Measurements from ENCODE around the gene CXCL12.
A peak's percentile ranks its signal among the peaks of the same experiment; 100 is the strongest.

Gene CXCL12

GRCh38 chr10:44416021-44416771 lies 31.3 kb upstream of the CXCL12 start:
- no peak for TF ChIP-seq GATA1 (IDR thresholded peaks at IDR 0.05; ENCODE audit: low read depth, low read length)
- TF ChIP-seq POLR2A (IDR thresholded peaks at IDR 0.05; ENCODE audit: low read length), result no peak
- DNase-seq, result no peak

DNA sequence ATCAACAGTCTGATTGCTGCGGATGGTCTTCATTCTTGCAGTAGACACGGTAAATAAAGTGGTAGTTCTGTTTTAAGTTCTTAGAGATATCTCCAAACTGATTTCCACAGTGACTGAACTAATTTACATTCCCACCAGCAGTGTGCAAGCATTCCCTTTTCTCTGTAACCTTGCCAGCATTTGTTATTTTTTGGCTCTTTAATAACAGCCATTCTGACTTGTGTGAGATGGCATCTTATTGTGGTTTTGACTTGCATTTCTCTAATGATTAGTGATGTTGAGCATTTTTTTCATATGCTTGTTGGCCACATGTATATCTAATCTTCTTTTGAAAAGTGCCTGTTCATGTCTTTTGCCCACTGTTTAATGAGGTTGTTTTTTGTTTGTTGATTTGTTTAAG lies 30.2 kb upstream of the CXCL12 start:
- DNase-seq, result no peak
- TF ChIP-seq GATA1 (IDR thresholded peaks at IDR 0.05; ENCODE audit: low read depth, low read length), result no peak
- no peak for TF ChIP-seq POLR2A (IDR thresholded peaks at IDR 0.05; ENCODE audit: low read length)

DNA sequence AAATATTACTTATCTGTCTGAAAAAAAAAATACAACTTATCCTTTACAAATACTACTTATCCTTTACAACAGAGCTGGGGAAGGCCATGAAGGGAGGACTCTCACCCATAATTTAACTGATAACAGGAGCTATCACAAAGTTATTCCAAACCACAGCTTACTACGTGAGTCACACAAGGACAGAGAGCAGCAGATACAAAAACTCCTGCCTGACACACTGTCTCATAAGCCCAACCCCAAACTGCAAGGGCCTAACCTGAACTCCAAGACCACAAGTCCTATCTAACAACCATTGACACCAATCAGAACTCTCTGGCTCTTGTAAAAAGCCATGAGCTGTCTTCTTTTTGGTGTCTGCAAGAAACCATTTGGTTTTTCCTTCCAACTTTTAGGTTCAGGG lies 28.5 kb upstream of the CXCL12 start:
- peak in 1 of 2 experiments; percentile 33 for DNase-seq
- TF ChIP-seq POLR2A (IDR thresholded peaks at IDR 0.05; ENCODE audit: low read length) (no peak), GATA1 (IDR thresholded peaks at IDR 0.05; ENCODE audit: low read depth, low read length) (no peak)

GRCh38 chr10:44411251-44411650 lies 26.4 kb upstream of the CXCL12 start:
- no peak for TF ChIP-seq POLR2A (IDR thresholded peaks at IDR 0.05; ENCODE audit: low read length)
- no peak for TF ChIP-seq GATA1 (IDR thresholded peaks at IDR 0.05; ENCODE audit: low read depth, low read length)
- DNase-seq, result no peak

GRCh38 chr10:44404741-44405437 lies 20.0 kb upstream of the CXCL12 start:
- TF ChIP-seq POLR2A (IDR thresholded peaks at IDR 0.05; ENCODE audit: low read length), result no peak
- TF ChIP-seq GATA1 (IDR thresholded peaks at IDR 0.05; ENCODE audit: low read depth, low read length), result no peak
- no peak for DNase-seq

DNA sequence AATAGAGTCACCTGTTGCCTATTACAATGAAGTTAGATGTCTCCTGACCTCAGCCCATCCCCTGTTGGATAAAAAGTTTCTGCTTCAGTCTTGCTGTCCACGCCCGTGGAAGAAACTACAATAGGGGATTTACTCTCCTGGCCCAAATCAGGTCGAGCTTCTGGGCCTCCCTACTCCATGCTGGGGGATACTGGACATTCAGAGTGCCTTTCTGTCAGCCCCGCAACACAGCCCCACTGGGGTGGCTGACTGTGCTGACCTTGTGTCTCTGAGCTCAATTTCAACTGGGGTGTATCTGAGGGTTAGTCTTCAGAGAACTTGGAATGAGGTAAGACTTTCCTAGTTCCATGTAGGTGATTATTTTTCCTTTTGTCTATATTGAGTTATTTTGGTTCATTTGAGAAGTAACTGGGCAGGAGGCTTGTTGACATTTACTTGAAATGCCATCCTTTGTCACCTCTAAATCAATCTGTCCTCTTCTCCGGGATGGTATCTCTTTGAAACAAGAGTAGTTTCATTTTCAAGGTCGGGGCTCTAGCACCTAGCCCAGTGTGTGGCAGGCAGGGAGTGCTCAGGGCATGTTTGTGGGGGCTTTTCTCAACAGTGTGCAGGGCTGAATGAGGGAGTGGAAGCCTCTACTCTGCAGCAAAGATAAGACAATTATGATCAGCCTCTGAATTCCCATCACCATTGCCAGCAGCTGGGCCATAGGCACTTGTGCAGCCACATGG lies 17.7 kb upstream of the CXCL12 start:
- TF ChIP-seq GATA1 (IDR thresholded peaks at IDR 0.05; ENCODE audit: low read depth, low read length) (no peak), POLR2A (IDR thresholded peaks at IDR 0.05; ENCODE audit: low read length) (no peak)
- DNase-seq, result no peak

GRCh38 chr10:44400541-44400940 lies 15.6 kb upstream of the CXCL12 start:
- no peak for TF ChIP-seq POLR2A (IDR thresholded peaks at IDR 0.05; ENCODE audit: low read length)
- TF ChIP-seq GATA1 (IDR thresholded peaks at IDR 0.05; ENCODE audit: low read depth, low read length), result no peak
- DNase-seq, result no peak

- DNase-seq, result no peak
- TF ChIP-seq POLR2A (IDR thresholded peaks at IDR 0.05; ENCODE audit: low read length) (no peak), GATA1 (IDR thresholded peaks at IDR 0.05; ENCODE audit: low read depth, low read length) (no peak)
Observed at GRCh38 chr10:44399659-44400451, 15.0 kb upstream of the CXCL12 start.

GRCh38 chr10:44398747-44399658 lies 14.1 kb upstream of the CXCL12 start:
- no peak for DNase-seq
- TF ChIP-seq POLR2A (IDR thresholded peaks at IDR 0.05; ENCODE audit: low read length), result no peak
- no peak for TF ChIP-seq GATA1 (IDR thresholded peaks at IDR 0.05; ENCODE audit: low read depth, low read length)

- TF ChIP-seq POLR2A (IDR thresholded peaks at IDR 0.05; ENCODE audit: low read length), result no peak
- TF ChIP-seq GATA1 (IDR thresholded peaks at IDR 0.05; ENCODE audit: low read depth, low read length), result no peak
- DNase-seq, result no peak
Observed at GRCh38 chr10:44398271-44398670, 13.4 kb upstream of the CXCL12 start.

DNA sequence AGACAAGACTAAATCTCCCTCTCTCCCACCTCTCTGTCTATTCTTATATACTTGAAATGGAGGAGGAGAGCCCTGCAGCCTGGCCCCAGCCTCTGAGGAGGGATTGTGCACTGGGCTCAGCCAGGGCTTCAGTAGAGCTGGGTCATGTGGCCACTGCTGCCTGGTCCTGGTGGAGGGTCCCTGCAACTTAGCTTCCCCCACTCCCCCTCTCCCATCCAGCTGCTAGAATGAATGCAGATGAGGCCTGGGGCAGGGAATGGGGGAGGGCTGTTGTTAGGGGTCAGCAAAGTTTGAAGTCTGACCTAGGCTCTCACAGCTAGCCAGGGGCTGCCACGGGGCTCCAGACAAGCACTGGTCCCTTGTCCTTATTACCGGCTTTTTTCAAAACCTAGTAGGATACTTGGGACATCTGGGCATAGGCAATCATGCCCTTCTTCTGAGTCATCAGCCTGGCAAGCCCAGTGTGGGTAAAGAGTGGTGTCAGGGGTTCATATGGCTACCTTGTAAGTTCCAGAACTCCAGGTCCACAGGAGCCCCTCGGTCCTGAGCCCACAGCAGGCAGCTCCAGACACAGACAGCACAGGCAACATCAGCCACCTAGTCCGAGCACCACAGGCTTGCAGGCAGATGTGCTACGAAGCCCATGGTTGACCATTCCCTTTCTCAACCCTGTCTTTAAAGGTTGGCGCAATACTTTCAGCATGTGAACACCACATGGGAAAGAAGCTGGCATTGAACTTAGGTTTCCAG lies 12.8 kb upstream of the CXCL12 start:
- DNase-seq, result no peak
- no peak for TF ChIP-seq POLR2A (IDR thresholded peaks at IDR 0.05; ENCODE audit: low read length)
- TF ChIP-seq GATA1 (IDR thresholded peaks at IDR 0.05; ENCODE audit: low read depth, low read length), result no peak

GRCh38 chr10:44396671-44397191 lies 11.8 kb upstream of the CXCL12 start:
- TF ChIP-seq GATA1 (IDR thresholded peaks at IDR 0.05; ENCODE audit: low read depth, low read length) (no peak), POLR2A (IDR thresholded peaks at IDR 0.05; ENCODE audit: low read length) (no peak)
- no peak for DNase-seq
